ENCODE measurements around the gene YPEL4. TPM values are rescaled to one million over a fixed set of nuclear protein-coding genes. Genes with fewer than 3 reads are reported as not detected.

YPEL4 gene
- polyA plus RNA-seq, 1 of the 3 experiments (the other 2 are of a cell fraction): 2.3 TPM

- POLR2A ChIA-PET: interaction anchor here (1.5 kb wide), 1 partner anchor 39 kb away, joined by 4 read pairs; no protein-coding TSS in a partner anchor
- DNase-seq: no peak
- Histone ChIP-seq H3K9me3 (no peaks in the 10 kb centered on the region), H3K27me3 (ENCODE audit: insufficient read depth) (0 out of 2 replicates have a peak, but pooled peaks cover 8% of the 10 kb centered on the region), H3K36me3 (replicated peaks in 1 of 2; ENCODE audit: control insufficient read depth in 1 of 2, insufficient read depth in 2 of 2, low read length in 1 of 2) (no peaks in the 10 kb centered on the region), H3K79me2 (ENCODE audit: insufficient read depth) (no peaks in the 10 kb centered on the region), H3K4me3 (ENCODE audit: low read depth in 2 of 2, low read length in 1 of 2) (no peak overlapping the region), H3K4me2 (no peak overlapping the region; the same call in 1 of the 2 replicates), H2AFZ (ENCODE audit: low read depth) (no peak overlapping the region), H3K9me2 (no peaks in the 10 kb centered on the region), H3K4me1 (ENCODE audit: control insufficient read depth in 1 of 2, insufficient read depth in 2 of 2, low read depth in 1 of 2, low read length in 1 of 2) (peaks cover 0 to 11% of the 10 kb centered on the region in 2 experiments; a peak in 1 of 4 replicates), H3K27ac (ENCODE audit: low read depth in 2 of 2, low read length in 1 of 2) (no peak overlapping the region), H4K20me1 (ENCODE audit: insufficient read depth) (no peaks in the 10 kb centered on the region), H3F3A (replicated peaks; ENCODE audit: insufficient read depth) (no peaks in the 10 kb centered on the region), H3K9ac (no peak overlapping the region)
- CTCF ChIA-PET: interaction anchor here (1.2 to 6.2 kb wide), 7 partner anchors 22 to 141 kb away, joined by 3 to 39 read pairs (median 8); partner anchors contain the start of gene UBE2L6
- TF ChIP-seq CHD2 (IDR thresholded peaks at IDR 0.05; ENCODE audit: low read length, partially characterized antibody) (no peak), FOSL2 (IDR thresholded peaks at IDR 0.05; ENCODE audit: borderline replicate concordance, low read depth) (no peak), TCF12 (IDR thresholded peaks at IDR 0.05) (no peak), ZBTB33 (IDR thresholded peaks at IDR 0.05; ENCODE audit: borderline replicate concordance, low read depth) (no peak)
- WGBS (ENCODE audit: low lambda C conversion rate): 79% methylated on average over 5 of the region's 5 CpGs
Measured at GRCh38 chr11:57598831-57599155, 50.9 kb downstream of the YPEL4 start.

- H3K36me3 ChIP-seq (replicated peaks in 1 of 2; ENCODE audit: control insufficient read depth in 1 of 2, insufficient read depth in 2 of 2, low read length in 1 of 2): no peaks in the 10 kb centered on the region
- peak overlapping the region in 1 of 2 experiments; percentile 41; a peak in 2 of 4 replicates for H3K4me3 ChIP-seq (ENCODE audit: low read depth in 2 of 2, low read length in 1 of 2)
- H3K27me3 ChIP-seq (ENCODE audit: insufficient read depth): 0 out of 2 replicates have a peak, but pooled peaks cover 8% of the 10 kb centered on the region
- POLR2A ChIA-PET: interaction anchor here (0.9 to 1.5 kb wide), 2 partner anchors 30 to 39 kb away, joined by 3 to 4 read pairs; partner anchors contain the start of gene UBE2L6
- CTCF ChIA-PET: interaction anchor here (1.2 to 6.2 kb wide), 7 partner anchors 22 to 140 kb away, joined by 3 to 39 read pairs (median 8); partner anchors contain the start of gene UBE2L6
- H3F3A ChIP-seq (replicated peaks; ENCODE audit: insufficient read depth): no peaks in the 10 kb centered on the region
- WGBS (ENCODE audit: low lambda C conversion rate): 26% methylated on average over 26 of the region's 33 CpGs
- H3K9me3 ChIP-seq: no peaks in the 10 kb centered on the region
- peaks cover 0 to 11% of the 10 kb centered on the region in 2 experiments; a peak in 1 of 4 replicates for H3K4me1 ChIP-seq (ENCODE audit: control insufficient read depth in 1 of 2, insufficient read depth in 2 of 2, low read depth in 1 of 2, low read length in 1 of 2)
- DNase-seq: peak; percentile 90
- no peak overlapping the region for H3K9ac ChIP-seq
- peak overlapping the region in 1 of 2 experiments; percentile 11; a peak in 1 of 4 replicates for H3K27ac ChIP-seq (ENCODE audit: low read depth in 2 of 2, low read length in 1 of 2)
- TF ChIP-seq RAD21 (IDR thresholded peaks at IDR 0.05; ENCODE audit: low read length) (no peak), ZBTB33 (IDR thresholded peaks at IDR 0.05; ENCODE audit: borderline replicate concordance, low read depth) (no peak), CHD2 (IDR thresholded peaks at IDR 0.05; ENCODE audit: low read length, partially characterized antibody) (peak; percentile 15), FOXJ3 (CRISPR knock-in tag; IDR thresholded peaks at IDR 0.05) (no peak)
- no peak overlapping the region for H2AFZ ChIP-seq (ENCODE audit: low read depth)
- H3K9me2 ChIP-seq: no peaks in the 10 kb centered on the region
- H4K20me1 ChIP-seq (ENCODE audit: insufficient read depth): no peaks in the 10 kb centered on the region
- peak overlapping the region; percentile 24; the same call in 1 of the 2 replicates for H3K4me2 ChIP-seq
- H3K79me2 ChIP-seq (ENCODE audit: insufficient read depth): no peaks in the 10 kb centered on the region
Measured at GRCh38 chr11:57597916-57598830, 51.5 kb downstream of the YPEL4 start.
